NCI-H146 treated with DMSO at 0.1 percent for 48 hours (cell line): ENCODE data around the gene PLIN1.

ENCODE experiments used
- DNase-seq: peaks from one replicate; lab custom pipeline; 2025; ENCODE audit not compliant: unreplicated experiment; lab: John Stamatoyannopoulos, UW

Gene PLIN1

GRCh38 chr15:89628806-89629715, 50.1 kb downstream of the PLIN1 start:
- DNase-seq = no peak

DNA sequence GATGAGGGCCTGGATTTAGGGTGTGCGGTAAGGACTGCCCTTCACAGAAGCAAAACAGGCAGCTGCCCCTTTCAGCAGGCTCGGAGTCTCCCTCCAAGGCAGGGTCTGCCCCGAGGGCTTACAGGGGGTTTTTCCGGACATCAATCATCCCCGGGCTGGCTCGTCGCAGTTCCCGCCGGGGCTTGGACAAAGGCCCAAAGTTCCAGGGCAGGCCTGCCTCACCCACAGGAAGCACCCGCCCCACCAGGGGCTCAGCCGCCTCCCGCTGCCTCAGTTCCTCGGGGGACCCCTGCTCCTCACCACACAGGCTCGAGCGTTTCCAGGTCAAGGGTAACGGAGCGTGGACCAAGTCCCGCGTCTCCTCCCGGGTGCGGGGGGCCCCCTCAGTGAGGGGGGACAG, 50.9 kb downstream of the PLIN1 start:
- DNase-seq = no peak

DNA sequence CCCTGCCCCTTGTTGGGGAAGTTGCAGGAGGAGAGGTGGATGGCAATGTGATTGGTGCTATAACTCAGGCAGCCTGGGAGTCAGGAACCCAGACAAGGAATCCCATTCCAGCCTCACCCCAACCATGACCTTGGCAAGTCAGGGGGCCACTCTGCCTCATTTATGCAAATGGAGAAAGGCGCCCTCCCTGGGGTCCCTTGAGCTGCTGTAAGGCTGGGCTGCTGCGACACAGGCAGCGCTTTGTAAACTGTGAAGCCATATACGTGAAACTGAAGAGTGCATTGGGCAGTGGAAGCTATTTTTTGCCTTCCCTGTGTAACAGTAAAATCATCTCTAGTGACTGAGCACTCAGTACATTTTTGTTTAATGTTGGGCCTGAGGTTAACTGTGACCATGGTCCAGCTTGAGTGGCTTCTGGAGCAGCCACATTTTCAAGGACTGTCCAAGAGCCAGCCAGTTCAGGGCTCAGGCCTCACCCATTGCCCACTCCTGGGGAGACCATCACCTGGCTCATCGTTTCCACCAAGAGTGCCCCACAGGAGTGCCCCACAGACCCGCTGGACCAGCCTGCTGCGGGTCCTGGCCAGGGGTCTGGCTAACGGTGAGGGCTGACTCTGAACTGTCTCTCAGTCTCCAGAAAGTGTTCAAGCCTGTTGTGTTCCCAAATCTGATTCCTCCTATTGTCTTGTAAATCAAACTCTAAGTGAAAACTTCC, 51.8 kb downstream of the PLIN1 start:
- no peak for DNase-seq

DNA sequence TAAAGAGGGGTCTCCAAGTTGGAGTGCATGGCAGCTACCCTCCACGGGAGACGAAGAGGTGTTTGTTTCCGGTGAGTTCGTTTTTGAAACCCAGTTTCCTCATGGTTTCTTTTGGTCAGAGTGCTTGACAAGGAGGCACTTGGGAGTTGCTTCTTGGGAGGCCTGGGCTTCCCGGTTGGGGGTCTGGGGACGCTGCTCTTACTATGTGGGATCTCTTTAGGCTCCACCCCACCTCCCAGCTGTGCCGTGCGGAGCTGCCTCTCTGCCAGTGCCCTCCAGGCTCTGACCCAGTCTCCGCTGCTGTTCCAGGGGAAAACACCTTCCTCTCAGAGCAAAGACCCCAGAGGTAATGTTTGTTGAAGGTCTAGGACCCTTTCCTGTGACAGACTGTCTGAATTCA, 53.5 kb downstream of the PLIN1 start:
- DNase-seq = no peak

DNA sequence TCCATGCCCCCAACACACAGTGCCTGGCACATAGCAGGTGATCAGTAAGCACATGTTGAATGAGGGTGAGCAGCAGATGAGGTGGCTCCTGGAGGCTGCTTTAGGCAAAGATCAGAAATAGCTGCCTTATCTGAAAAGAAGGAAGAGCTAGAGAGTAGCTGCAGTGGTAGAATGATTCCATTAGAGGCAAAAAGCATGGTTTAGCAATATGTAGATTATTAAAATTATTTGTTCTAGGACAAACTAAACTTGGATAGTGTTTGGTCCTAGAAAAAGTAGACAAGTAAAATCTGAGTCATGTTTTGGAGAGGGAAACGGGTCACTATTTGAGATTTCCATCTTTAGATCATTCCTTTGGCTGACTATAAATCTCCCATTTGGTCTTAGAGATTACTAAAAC, 56.0 kb downstream of the PLIN1 start:
- no peak for DNase-seq

- DNase-seq = no peak
Measured at GRCh38 chr15:89621547-89621946, 57.6 kb downstream of the PLIN1 start.

- DNase-seq = no peak
Measured at GRCh38 chr15:89616228-89616627, 62.9 kb downstream of the PLIN1 start.

DNA sequence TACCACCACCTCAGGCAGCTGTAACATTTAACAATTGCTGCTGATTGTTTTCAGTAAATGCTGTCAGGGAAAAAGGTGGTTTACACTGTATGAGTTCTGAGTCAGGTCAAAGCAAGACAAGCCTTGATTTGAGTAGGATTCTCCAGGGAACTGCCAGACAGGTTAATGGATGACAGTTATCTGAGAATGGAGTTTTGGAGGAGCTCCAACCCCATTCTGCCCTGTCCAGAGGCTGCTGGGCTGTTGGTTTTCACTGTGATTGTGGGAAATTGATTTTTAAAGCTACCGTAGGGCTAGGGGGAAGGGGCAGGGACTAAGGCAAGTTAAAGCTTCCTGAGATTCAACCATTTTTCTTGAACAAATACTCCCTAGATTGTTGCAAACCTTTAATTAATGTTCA, 64.0 kb downstream of the PLIN1 start:
- DNase-seq = no peak
